Posterior vena cava (tissue), 2 donors: ENCODE results near the gene SYDE2. TPM values are rescaled to one million over a fixed set of nuclear protein-coding genes. Genes with fewer than 3 reads are reported as not detected.

Source experiments
- DNase-seq: peaks from one replicate; pipeline ENCODE4 v3.0.0-alpha.2; 2020; ENCODE audit warnings: low spot score
- intact Hi-C, 2 donors: fragments of 100-400 bp; cut with DNase I; formaldehyde crosslinking; loops; one replicate each; pipeline versions ENCODE4 v1.14.1 to v1.14.2; 2022 to 2023
- microRNA-seq, 2 donors: library from miRNA; unstranded; fragments of <30 nt; microRNA quantifications; one replicate each; pipeline ENCODE4 v1.2.0, GENCODE V29; 2020 to 2021; ENCODE audit warnings: borderline microRNAs expressed in 2 of 2
- total RNA-seq, 2 donors: library from RNA; stranded (reverse); fragmentation: NEBNext Ultra II Directional; extraction: Animal tissue kit (Norgen Biotek cat#: 25700); gene quantifications; one replicate each; pipeline ENCODE4 v1.2.1, GENCODE V29; 2021
- donor health status: DM: yes; HTN: yes; CAD: no.
- donor health status: DM: yes; HTN: yes; CAD: no.

The SYDE2 gene
- total RNA-seq, 2 donors from 2014 or later: 7.3 to 11.0 TPM

GRCh38 chr1:85134583-85135391 lies 66.0 kb downstream of the SYDE2 start:
- DNase-seq: no peak
- intact Hi-C loops: loop anchor here in 1 of 2 donors (10.0 kb wide), 1 partner anchor 120 kb away; the partner anchor contains the start of gene C1orf52

DNA sequence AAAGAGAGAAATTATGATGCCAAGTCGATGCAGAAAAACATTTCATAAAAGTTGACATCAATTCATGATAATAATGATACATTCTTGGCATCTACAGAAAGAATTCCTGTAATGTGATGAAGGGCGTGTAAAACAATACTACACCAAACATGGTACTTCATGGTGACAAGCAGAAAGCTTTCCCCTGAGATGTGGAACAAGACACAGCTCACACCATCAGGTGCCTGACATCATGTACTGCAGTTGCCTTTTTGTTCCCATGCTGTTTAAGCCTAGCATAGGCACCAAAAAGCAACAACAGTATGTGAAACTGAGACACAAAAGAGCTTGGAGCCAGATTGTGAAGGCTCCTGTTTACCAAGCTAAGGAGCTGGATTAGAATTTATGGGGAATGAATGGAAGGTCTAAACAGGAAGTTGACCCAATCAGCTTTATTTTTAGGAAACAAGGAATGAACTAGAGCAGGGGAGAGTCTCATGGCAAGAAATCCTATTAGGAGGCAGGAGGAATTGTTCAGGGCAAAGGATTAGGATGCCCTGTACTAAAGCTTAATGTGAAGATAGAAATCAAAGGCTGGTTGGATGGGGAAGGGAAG lies 67.2 kb downstream of the SYDE2 start:
- no peak for DNase-seq
- intact Hi-C loops: loop anchor here in 1 of 2 donors (10.0 kb wide), 1 partner anchor 121 kb away; the partner anchor contains the start of gene C1orf52

GRCh38 chr1:85132078-85132720 lies 68.6 kb downstream of the SYDE2 start:
- intact Hi-C loops: loop anchor here in 1 of 2 donors (10.0 kb wide), 1 partner anchor 123 kb away; the partner anchor contains the start of gene C1orf52

DNA sequence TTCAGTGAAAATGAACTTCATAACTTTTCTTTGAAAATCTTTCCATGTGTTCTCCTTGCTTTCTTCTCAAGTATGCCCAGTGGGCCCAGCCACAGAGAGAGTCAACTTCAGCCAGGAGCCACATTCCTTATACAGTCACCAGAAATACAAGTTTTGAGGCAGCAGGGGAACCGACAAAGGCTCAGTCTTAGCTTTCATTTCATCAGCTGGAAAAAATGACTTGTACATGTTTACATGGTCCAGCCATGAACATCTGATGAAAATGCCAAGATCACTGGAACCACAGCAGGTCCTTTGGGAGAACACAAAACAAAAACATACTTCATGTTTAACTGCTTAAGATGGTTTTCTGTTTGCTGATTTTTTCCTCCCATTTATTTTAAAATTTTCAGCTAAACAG lies 72.5 kb downstream of the SYDE2 start:
- intact Hi-C loops: no loop called here

More at GRCh38 chr1:85132078-85132720, 68.6 kb downstream of the SYDE2 start:
- no peak for DNase-seq

DNA sequence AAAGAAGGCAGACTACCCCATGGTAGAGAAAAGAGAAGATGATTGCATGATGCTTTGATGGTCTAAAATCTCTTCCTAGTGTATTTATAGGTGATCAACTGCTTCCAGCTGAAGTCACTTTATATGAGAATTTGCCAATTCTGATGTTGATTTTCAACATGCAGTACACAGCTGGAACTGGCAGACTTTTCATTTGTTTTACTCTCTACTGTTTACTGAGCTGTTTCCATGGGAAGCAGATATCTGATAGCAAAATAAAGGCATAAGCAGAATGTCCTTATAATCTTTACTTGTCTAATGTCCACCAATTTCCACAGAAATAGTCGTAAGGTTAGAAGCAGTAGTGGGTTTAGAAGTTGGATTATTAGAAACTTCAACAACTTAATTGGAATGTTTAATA lies 74.9 kb downstream of the SYDE2 start:
- DNase-seq: no peak
- intact Hi-C loops: no loop called here

More for the DNA sequence above, 72.5 kb downstream of the SYDE2 start:
- no peak for DNase-seq

GRCh38 chr1:85124091-85124490 lies 76.7 kb downstream of the SYDE2 start:
- intact Hi-C loops: no loop called here
- DNase-seq: no peak

DNA sequence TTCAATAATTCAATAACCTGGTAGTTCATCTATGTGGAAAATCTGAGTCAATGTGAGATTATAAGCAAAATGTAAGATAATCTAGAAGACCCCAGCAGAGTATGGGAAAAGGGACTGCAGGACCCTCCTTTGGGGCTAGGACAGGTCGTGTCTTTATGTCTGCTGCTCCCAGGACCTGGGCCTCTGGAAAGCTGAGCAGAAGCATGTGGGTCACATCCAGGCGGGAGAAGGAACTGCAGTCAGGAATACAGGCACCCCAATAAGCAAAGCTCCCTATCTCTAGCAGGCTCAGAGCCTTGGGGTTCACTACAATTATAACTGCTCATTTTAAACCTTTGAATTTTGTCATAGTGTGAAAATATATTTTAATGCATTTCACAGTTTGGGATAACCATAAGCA lies 78.6 kb downstream of the SYDE2 start:
- DNase-seq: no peak
- intact Hi-C loops: no loop called here

DNA sequence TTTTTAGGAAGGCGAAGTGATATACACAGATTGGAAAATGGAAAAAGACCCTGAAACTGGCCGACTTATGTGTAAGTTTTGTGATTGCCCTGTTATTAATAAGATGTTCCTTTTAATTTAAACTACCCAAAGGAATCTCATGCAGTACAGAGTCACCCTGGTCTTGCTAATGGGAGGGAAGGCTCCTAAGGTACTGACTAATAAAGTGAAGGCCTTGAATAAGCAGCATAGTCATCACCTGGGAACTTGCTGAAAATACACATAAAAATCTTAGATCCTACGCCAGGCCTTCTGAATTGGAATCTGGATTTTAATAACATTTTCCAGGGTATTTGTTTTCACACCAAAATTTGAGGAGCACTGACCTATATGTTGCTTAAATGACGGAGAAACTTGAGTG lies 79.1 kb downstream of the SYDE2 start:
- no peak for DNase-seq
- intact Hi-C loops: no loop called here

DNA sequence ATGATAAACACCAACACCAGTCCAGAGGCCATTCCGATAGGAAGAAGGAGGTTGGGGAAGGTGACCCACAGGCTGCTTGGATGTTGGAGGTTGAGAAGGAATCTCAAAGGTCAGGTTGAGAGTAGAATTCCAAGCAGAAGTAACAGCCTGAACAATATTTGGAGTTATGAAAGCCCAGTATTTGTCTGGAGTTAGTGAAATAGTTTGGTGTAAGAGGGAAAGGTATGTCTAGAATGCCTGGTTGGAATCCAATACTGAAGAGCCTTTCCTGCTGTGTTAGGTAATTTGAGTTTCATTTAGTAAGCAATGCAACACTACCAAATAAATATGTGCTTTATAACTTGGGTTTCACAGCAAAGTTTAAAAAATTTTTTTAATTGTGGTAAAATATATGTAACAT lies 82.1 kb downstream of the SYDE2 start:
- DNase-seq: no peak
- intact Hi-C loops: no loop called here

DNA sequence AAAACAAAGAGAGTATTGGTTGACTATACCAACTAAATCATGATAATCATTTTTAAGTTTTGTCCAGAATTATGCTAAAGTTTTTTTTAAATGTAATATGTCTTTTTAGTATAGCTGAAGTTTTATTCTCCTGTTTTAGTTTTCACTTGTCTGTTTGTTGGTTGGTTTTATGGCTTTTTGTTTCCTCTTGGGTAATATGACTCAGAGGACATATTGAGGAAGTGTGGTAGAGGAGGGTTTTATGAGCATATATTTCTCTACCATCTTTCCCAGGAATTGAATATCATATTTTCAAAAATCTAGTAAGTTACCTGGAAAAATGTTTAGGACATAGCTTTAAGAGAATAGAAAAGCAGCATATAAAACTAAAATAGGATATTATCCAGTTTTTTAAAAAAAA lies 84.0 kb downstream of the SYDE2 start:
- DNase-seq: no peak
- intact Hi-C loops: no loop called here

- no peak for DNase-seq
- intact Hi-C loops: no loop called here
Measured at GRCh38 chr1:85115933-85116332, 84.9 kb downstream of the SYDE2 start.

DNA sequence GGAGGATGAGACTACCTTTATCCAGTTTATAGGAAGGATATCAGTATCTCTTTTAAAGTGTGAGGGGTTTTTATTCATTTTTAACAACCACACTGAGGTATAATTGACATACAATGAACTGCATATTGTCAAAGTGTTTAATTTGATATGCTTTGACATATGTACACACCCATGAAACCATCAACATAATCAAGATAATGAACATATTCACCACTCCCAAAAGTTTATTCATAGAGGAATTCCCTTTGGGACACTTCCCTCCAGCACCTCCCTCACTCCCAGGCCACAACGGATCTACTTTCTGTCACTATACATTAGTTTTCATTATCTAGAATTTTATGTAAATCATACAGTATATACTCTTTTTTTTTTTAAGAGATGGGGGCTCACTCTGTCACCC lies 89.1 kb downstream of the SYDE2 start:
- no peak for DNase-seq
- intact Hi-C loops: no loop called here

DNA sequence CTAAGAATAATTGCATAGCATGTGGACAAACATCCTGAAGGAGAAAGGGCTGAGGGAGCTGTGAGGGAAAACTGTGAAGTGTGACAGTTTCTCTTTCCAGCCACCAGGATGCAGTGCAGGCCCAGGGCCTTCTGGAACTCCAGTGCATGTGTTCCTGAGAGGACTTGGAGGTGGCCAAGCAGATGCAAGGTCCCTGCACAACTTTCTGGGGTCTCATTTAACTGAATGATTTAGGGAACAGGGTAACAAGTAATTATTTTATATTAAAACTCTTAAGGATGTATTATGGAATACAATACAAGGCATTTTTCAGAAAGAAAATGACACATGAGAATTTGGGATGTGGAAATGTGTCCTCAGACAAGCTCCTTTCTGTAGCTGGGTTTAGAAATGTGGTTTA lies 91.3 kb downstream of the SYDE2 start:
- intact Hi-C loops: loop anchor here in 1 of 2 donors (5.0 kb wide), 1 partner anchor 148 kb away; the partner anchor contains the start of gene C1orf52
- peak; percentile 87 for DNase-seq

Small RNAs within 50 kb of the gene (microRNA-seq; reads per million reads assigned to microRNA genes)
- 0 to 0.26 reads per million in 2 donors for gene MIR4423

Other genes starting within 250 kb of the SYDE2 start
- under 1 TPM; 0.32 to 0.71 TPM for gene MCOLN2, start 203.9 kb downstream of the SYDE2 start, total RNA-seq
- gene MCOLN3, start 152.5 kb downstream of the SYDE2 start, total RNA-seq: under 1 TPM; 0.38 to 0.46 TPM
- gene C1orf52, start 58.6 kb upstream of the SYDE2 start, total RNA-seq: 10 to 100 TPM; 17.5 to 22.9 TPM
- gene BCL10, start 75.6 kb upstream of the SYDE2 start, total RNA-seq: 10 to 100 TPM; 17.0 to 22.1 TPM